HS-5 (cell line): ENCODE results near the gene FSCN2.

Experiments
- DNase-seq: peaks from one replicate; pipeline ENCODE4 v3.0.0-alpha.2; 2012; ENCODE audit warnings: low read depth

Gene FSCN2, protein sequence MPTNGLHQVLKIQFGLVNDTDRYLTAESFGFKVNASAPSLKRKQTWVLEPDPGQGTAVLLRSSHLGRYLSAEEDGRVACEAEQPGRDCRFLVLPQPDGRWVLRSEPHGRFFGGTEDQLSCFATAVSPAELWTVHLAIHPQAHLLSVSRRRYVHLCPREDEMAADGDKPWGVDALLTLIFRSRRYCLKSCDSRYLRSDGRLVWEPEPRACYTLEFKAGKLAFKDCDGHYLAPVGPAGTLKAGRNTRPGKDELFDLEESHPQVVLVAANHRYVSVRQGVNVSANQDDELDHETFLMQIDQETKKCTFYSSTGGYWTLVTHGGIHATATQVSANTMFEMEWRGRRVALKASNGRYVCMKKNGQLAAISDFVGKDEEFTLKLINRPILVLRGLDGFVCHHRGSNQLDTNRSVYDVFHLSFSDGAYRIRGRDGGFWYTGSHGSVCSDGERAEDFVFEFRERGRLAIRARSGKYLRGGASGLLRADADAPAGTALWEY

DNA sequence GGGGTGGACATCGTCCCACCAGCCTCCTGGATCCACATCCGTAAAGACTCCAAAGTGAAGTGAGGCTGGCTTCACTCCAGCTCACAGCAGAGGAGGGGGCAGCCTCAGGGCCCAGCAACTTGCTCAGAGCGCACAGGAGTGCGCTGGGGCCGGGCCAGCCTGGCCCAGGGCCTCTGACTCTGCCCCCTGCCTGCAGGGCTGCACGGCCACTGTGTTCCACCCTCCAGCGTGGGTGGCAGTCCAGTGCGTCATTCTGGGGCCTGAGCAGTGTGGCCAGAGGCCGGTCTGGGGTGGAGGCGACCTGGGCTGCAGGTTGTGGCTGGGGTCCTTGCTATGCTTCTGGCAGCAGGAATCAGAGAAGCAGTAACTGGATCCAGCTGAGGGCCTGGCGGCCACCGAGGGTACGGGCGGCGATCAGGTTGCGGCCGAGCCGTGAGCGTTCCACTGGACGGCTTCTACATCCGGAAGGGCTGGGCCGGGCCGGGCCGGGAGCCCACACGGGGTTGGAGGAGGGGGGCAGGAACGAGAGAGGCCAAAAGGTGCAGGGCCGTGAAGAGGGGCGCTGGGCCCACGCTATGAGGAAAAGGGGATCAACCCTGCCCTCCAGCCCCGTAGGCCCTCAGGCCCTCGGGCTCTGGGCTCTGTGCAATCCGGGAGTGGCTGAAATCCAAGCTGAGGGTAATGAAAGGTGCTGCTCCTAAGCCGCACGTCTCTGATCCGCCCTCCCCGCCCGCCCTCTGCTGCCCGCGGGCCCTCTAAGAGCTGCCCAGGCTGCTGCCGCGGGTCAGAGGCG, at the start of gene FSCN2:
TSS of gene FSCN2 (plus strand) at position 787 of the 793 bp plus-strand sequence. CDS start 155 bp downstream, outside the sequence.
- no peak for DNase-seq

DNA sequence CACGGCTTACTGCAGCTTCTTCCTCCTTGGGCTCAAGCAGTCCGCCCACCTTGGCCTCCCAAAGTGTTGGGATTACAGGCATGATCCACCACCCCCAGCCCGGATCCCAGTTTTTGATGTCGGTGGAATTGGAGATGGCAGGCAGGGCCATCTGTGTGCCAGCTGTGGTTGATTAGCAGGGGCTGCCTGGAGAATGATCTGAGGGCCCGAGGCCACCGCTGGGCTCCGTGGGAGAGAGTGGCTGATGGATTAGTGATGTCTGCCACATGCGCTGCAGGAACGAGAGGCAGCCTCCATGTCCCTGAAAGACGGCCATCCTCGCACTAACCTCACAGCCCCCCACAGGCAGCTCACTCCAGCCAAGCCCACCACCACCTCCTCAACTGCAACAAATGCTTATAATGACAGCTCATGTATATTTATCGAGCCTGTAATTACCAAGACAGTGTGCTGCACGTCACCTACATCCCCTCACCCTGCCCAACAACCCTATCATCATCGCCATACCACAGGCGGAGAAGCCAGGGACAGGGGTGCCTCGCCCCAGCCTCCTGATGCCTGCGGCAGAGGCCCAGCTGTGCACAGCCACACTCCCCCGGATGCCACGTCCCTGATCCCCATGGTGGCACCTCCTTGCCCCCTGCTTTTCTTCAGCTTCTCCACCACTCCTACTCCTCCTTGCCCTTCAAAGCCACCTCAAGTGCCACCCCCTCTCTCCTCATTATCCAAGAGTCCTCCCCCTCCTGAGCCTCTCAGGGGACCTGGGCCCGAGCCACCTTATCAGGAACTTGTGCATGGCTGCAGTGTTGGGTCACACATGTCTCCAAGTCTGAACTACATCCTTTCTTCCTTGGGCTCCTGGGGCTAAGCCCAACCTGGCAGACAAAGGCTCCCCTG, 48.8 kb upstream of the FSCN2 start:
- no peak for DNase-seq

DNA sequence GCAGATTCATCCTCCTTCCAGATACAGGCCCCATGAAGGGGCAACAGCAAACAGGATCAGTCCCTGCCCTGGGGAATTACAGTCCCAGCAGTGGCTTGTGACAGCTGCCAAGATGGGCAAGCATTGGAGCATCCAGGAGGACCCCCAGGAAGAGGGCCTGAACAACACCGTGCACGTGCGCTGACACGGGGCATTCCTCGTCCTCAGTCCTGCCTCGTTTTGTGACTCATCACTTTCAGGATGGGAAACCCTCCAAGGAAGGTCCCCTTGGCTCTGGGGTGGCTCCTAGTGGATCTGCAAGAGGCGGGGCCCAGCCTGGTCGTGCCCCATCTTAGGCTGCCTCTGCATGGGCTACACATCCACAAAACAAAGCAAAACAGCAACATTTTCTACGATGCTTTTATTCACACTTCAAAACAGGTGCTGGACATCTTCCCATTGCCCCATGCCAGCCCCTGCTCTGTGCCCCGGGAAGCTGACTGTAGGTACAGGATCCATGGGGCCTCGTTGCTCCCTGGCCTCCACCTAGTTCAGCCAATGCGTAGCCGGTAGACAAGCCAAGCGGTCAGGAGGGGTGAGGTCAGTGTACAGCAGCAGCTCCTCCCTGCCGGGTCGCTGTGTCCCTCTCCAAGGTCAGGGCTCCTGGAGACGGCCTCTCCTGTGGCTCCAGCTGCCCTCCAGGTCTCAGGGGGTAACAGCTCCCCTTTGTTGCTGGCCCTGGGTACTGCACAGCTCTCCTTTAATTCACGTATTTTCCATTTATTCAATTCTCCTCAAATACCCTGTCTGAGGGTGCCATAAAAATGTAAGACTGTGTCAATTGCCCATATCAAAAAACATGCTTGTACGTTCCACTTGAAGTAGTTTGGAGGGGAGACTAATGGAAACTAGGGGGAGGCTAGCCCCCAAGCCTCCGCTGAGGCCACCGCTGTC, 47.8 kb upstream of the FSCN2 start:
- no peak for DNase-seq

DNA sequence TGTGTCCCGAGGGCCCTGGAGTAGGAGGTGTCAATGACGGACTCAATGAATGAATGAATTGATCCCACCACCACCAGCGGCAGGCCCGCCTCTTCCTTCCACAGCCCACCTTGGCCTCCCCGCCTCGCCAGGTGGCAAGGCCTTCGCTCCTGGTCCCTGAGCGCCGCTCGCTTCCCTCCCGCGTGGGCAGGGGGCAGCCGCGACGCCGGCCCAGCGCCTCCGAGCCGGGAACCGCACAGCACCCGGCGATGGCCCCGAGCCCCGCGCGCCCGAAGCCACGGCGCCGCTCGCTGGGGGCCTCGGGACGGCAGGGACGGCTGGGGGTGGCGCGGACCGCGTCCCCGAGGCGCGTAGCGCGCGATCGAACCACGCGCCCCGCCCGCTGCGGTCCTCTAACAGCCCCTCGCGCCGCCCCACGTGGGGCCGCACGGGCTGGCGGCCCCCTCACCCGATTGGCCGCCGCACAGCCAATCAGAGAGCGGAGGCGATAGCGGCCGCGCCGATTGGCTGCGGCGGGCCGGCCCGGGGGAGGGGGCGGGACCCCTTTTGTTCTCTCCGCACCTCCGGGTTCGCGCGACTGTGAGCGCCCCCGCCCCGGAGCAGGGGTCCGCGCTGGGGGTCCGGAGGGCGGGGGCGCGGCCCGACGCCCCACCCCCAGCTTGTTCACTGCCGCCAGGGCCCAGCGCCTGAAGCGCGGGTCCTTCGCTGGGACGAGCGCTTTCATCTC, 46.9 kb upstream of the FSCN2 start:
- DNase-seq = no peak

DNA sequence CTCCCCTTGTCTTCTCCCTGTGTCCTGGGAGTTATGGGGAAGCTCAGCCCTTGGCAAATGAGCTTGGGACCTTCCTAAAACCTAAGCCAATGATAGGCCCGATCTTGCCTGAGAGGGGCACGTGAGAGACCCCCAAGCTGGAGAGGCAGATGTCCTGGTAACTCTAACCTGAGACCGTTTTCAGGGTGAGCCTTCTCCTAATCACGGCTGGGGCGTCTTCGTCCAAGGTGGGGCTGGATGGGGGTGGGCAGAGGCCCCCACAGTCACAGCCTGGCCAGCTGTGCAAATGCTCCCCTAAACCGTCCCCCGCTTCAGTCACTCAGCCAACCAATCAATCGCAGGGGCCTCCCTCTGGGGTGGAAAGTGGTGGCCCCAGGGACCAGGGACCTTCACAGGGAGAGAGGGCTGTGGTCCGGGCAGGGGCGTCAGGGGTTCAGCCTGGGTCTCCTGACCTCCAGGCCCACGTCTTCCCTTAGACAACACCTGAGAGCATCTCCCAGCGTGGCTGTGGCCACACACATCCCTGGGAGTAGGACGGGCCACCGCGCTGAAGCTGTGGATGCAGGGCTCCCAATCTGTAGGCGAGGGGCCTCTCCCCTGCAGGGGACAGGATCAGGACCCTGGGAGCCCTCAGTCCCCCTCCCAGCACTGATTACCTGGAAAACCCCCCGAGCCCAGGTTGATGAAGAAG, 46.2 kb upstream of the FSCN2 start:
- no peak for DNase-seq

DNA sequence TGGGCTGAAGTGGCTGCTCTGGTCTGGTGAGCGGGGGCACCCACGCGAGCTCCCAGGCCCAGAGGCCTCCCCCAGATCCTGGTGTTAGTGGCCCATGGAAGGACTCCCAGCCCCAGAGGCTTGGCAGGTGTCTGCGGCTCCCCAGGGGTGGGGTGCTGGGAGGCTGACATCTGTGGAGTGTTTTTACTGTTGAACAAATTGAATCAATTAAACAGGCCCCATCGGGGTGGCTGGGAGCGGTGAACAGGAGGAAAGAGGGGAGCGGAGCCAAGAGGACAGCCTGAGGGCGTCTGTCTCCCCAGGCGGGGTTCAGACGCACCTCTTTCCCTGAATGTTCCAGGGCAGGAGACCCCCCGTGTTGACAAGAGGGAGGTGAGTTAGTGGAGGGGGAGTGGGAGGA, 45.5 kb upstream of the FSCN2 start:
- DNase-seq = no peak

DNA sequence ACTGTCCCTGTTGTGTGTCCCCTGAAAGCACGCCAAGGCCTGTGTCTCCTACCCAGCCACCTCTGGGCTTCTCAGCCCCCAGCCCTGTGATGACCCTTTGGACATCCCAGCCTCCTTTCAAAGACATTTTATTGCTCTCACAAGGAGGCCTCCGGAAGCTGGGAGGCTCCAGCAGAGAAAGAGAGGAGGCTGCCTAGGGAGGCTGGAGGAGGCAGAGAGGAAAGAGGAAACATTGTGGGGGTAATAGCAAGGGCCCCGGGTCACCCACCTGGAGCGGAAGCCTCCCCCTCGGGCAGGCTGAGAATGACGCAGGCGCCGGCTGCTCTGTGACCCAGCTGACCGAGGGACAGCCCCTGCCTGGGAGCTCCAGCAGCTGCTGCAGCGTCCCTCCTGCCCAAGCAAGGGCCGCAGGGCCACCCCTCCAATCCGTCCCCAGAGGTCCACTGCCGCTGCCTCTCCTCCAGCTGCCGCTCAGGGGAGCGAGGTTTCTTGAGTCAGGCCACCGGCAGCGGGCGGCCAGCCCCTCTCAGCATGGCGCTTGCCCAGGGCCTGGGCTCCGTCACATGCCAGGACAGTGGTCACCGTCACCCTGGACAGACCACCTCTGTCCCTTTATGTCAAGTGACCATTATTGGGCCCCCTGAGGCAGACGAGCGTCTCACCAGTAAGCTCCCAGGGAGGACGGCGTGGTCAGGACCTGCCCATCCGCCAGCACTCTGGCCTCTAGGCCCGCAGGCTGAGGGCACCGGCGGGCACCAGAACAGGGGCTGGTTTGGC, 44.9 kb upstream of the FSCN2 start:
- no peak for DNase-seq

DNA sequence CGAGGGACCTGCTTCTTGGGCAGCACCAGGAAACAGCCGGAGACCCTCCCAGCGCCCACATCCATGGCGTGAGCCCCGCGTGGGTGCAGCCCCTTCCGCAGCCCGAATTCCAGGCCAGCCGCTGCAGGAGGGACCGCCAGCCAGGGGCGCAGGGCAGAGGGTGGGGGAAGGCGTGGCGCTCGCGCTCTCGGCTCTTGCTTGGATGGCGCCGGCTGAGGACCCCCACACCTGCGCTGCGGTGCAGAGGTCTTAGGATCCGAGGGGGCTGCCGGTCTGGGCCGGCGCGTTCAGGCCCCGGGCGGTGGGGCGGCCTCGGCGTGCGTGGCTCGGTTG, 44.3 kb upstream of the FSCN2 start:
- no peak for DNase-seq

DNA sequence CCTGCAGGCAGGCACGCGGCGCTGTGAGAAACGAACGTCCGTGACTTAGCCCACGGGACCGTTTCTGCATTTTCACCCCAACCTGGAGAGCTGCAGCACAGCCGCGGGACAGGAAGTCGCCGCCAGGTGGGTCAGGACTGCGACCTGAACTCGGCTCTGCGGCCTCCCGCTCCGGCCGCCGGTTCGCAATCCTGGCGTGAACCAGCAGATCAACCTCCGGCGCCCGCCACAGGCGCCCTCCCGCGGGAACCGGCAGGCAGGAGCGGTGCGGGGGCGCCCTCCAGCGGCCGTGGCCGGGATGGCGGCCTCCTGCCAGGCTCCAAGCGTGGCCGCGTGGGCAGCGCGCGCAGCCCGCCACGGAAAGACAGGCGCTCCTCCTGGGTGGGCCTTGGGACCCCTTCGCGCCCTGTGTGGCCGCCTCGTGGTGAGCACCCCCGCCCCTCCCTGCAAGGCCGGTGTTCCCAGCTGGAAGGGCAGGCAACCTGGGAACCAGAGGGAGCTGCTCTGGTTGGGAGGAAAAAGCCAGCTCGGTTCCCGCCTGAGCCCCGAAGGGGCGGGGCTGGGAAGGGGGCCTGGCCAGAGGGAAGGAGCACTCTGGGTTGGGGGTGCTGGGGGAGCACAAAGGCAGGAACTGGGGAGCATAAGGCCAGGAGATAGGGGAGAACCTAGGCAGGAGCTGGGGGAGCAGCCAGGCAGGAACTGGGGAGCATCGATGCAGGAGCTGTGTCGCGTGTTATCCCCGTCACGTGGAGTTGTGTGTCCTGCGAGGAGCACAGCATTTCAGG, 43.8 kb upstream of the FSCN2 start:
- no peak for DNase-seq

DNA sequence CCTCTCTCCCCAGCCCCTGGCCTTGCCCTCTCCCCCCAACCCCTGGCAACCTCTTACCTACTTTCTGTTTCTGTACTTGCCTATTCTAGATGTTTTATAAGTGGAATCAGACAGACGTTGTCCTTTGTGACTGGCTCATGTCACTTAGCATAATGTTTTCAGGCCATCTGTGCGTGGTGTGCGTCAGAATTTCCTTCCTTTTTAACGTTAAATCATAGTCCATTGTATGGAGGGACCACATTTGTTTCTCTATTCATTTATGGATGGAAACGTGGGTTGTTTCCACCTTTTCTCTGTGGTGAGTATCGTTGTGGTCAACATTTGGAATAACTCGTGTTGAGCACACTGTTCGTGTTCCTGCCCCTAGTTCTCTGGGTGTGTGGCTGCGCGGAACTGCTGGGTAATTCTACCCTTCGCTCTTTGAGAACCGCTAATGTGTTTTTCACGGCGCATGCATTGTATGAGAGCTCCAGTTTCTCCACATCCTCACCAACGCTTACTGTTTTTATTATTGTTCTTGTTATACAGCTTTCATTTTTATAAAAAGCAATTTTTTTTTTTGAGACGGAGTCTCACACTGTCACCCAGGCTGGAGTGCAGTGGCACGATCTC, 41.9 kb upstream of the FSCN2 start:
- DNase-seq = no peak

DNA sequence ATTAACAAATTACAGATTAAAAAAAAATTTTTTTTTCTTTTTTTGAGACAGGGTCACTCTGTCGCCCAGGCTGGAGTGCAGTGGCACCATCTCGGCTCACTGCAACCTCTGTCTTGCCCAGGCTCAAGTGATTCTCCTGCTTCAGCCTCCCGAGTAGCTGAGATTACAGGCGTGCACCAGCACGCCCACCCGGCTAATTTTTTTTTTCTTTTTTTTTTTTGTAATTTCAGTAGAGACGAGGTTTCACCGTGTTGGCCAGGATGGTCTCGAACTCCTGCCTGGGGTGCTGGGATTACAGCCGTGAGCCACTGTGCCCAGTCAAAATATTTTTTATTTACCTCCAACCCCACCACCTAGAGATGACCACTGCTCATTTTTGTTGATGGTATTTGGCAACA, 41.1 kb upstream of the FSCN2 start:
- no peak for DNase-seq

DNA sequence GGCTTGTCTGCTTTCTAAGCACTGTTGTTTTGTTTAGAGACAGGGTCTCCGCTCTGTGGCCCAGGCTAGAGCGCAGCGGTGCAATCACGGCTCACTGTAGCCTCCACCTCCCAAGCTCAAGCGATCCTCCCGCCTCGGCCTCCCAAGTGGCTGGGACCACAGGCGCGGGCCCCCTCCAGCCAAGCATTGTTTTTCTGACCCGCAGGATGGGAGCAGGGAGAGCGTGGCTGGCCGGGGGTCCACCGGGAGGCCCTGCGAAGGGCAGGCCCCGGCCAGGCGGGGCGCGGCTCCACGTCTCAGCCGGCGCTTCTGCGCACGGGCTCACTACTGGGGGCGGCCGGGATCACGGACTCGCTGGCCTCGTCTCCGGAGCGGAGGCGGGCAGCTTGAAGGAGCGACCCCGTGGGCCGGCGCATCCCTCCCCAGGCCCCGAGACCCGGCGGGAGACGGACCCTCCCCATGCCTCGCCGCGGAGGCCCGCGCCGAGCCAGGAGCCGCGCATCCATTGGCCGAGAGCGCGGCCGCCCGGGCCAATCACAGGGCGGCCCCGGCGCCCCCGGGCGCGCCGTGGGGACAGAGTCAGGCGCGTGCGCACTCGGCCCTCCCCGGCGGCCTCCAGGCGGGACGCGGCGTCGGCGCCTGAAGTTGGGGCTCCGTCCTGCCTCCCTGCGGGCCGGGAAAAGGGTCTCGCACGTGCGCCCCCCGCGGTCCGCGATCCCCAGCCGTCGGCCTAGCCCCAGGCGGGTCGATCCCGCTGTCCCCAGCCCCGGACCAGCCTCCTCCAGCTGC, 40.5 kb upstream of the FSCN2 start:
- DNase-seq = no peak

DNA sequence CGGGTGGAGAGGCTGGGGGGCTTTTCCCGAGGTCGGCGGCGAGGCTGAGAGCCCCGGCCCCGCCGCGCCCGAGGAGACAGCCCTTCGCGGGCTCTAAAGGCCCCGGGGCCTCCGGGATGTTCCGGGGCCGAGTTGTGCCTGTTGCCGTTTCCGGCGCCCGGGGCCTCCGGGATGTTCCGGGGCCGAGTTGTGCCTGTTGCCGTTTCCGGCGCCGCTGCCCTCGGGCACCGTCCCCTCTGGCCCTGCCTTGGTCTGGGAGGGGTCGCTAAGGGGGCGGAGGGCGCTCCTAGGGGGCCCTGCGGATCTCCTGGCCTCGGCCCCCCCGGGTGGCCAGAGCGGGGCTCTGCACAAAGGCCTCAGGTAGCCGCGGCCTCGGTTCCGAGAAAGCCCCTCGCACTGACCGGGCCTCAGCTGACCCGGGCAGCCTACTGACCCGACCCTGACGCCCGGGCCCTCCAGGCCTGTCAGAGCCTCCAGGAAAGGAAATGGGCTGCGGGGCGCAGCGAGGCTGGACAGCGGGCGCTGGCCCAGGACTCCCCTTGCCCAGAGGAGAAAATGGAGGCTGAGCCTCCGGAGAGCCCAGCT, 39.8 kb upstream of the FSCN2 start:
- DNase-seq = no peak

DNA sequence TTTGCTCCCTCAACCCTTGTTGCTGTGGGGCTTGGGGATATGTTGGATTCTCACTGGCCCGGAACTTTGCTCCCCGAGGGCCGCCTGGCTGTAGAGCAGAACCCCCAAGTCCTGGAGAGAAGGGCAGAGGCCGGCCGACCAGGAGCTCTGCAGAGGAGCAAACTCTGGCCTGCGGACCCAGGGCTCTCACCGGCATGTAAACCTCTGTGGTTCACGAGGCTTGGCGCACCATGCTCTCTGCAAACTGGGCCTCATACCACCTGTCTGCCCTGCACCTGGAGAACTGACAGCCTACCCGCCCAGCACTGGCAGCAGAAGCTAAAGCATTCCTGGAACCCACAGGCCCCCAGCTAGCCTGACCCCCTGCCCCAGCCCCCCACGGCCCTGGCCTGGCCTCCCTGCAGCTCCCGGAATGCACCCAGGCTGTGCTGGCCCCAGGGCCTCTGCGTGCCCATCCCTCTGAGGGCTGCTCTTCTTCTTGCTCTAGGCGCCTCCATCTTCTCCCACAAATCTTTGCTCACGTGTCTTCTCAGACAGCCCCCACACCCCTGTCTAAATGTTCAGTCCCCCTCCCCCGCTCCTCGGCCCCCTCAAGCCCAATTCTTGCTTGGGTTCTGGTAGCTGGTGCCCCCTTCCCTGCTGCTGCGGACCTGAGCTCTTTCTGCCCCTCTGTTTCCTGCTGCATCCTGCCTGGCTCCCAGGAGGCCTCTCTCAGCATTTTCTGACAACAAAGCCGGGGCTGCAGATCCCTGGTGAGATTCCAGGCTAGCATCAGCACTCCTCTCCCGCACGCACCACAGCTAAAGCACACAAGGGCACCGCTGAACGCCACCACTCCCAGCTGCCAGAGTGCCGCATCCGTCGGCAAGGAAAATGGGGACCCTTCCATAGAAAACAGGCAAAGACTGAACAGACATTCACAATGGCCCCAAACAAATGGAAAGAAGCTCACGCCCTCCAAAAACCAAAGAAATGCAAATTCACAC, 38.9 kb upstream of the FSCN2 start:
- no peak for DNase-seq
